HUES48 (cell line): ENCODE results near the gene MGAT1.

Source experiments
- H3K27ac ChIP-seq: one replicate; pipeline ENCODE4 v1.7.0; 2013; ENCODE audit warnings: low read depth, low read length, inconsistent platforms
- H3K27me3 ChIP-seq: 2 replicates; pipeline ENCODE4 v1.6.1; 2013; ENCODE audit warnings: mild to moderate bottlenecking, low read length; ENCODE audit not compliant: control insufficient read depth, insufficient read depth
- H3K36me3 ChIP-seq: 2 replicates; pipeline ENCODE4 v1.6.1; 2013; ENCODE audit warnings: low read length; ENCODE audit not compliant: control insufficient read depth, insufficient read depth
- H3K4me1 ChIP-seq: 2 replicates; pipeline ENCODE4 v1.6.1; 2013; ENCODE audit warnings: mild to moderate bottlenecking, low read length; ENCODE audit not compliant: control insufficient read depth, insufficient read depth
- H3K4me3 ChIP-seq: 2 replicates; pipeline ENCODE4 v1.5.1; 2013; ENCODE audit warnings: mild to moderate bottlenecking, low read depth, low read length
- H3K9ac ChIP-seq: 2 replicates; pipeline ENCODE4 v1.6.1; 2013; ENCODE audit warnings: mild to moderate bottlenecking, low read depth, low read length, moderate library complexity
- H3K9me3 ChIP-seq: 2 replicates; pipeline ENCODE4 v1.6.1; 2013; ENCODE audit warnings: low read length; ENCODE audit not compliant: control insufficient read depth, insufficient read depth

MGAT1 gene

GRCh38 chr5:180739958-180740357, 62.6 kb downstream of the MGAT1 start, which contains the start of gene OR2Y1:
Gene OR2Y1, minus strand, starts transcription at chr5:180740058. Its CDS starts 0 bp downstream, at chr5:180740058.
- Histone ChIP-seq H3K9ac (no peak within 1 kb of the TSS), H3K36me3 (no peaks in the 10 kb centered on the region), H3K27me3 (no peaks in the 10 kb centered on the region), H3K4me1 (no peaks in the 10 kb centered on the region), H3K9me3 (no peaks in the 10 kb centered on the region), H3K27ac (no peak within 1 kb of the TSS), H3K4me3 (no peak within 1 kb of the TSS)

DNA sequence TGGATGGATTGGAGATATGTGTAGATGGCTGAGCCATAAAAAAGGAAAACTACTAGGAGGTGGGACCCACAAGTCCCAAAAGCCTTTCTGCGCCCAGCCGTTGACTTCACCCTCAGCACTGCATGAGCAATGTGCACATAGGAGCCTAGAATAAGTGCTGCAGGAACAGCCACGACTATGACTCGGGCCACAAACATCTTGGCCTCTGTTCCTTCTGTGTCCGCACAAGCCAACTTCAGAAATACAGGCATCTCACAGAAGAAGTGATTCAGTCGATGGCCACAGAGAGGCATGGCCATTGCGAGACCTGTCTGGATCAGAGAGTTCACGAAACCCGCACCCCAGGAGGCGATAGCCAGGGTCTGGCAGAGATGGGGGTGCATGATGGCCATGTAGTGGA, 63.3 kb downstream of the MGAT1 start:
- Histone ChIP-seq H3K9me3 (no peaks in the 10 kb centered on the region), H3K36me3 (no peaks in the 10 kb centered on the region), H3K4me3 (no peak overlapping the region), H3K27me3 (no peaks in the 10 kb centered on the region), H3K27ac (no peak overlapping the region), H3K9ac (no peak overlapping the region), H3K4me1 (no peaks in the 10 kb centered on the region)

DNA sequence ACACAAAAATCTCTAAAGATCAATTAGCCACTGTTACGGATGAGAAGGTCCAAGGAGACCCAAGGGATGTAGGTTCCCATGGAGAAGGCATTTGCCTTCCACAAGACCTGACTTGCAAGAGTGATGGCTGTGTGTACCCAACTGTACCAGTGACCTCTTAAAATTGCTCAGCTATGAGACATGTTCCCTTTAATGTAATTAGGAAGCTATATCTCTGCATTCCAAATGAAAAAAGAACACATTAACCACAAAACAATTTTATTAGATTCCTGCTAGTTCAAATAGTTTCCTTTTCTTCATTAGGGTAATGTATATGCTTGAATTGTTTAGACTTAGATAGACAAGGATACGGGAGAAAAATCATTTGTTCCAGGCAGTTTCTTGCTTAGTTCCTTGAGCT, 66.1 kb downstream of the MGAT1 start:
- no peaks in the 10 kb centered on the region for H3K9me3 ChIP-seq
- no peaks in the 10 kb centered on the region for H3K36me3 ChIP-seq
- H3K27me3 ChIP-seq: no peaks in the 10 kb centered on the region
- H3K27ac ChIP-seq: no peak overlapping the region
- H3K4me3 ChIP-seq: no peak overlapping the region
- no peak overlapping the region for H3K9ac ChIP-seq
- H3K4me1 ChIP-seq: no peaks in the 10 kb centered on the region
